C4-2B (cell line): ENCODE measurements around the gene CD160.

Source experiments
- CTCF ChIP-seq: fragments of 450-650 bp; conservative IDR thresholded peaks from 2 replicates; pipeline ENCODE4 v1.5.1; 2017; ENCODE audit warnings: mild to moderate bottlenecking
- ZFX ChIP-seq: fragments of 450-650 bp; IDR thresholded peaks from 2 replicates; pipeline ENCODE4 v1.6.1; 2017

GRCh38 chr1:145757420-145757819 lies 38.1 kb downstream of the CD160 start:
- TF ChIP-seq CTCF (no peak), ZFX (no peak)
